Astrocyte of the cerebellum (primary cell): ENCODE results near the gene PRDM16.

Experiments used
- DNase-seq: peaks from one replicate; pipeline ENCODE4 v3.0.0-alpha.2; 2011; ENCODE audit warnings: low read depth
- H3K4me3 ChIP-seq: 2 replicates; pipeline ENCODE4 v1.5.1; 2011; ENCODE audit warnings: mild to moderate bottlenecking, low read depth, low read length, moderate library complexity
- CTCF ChIP-seq: IDR thresholded peaks from 2 replicates; pipeline ENCODE4 v1.5.1; 2012; ENCODE audit warnings: low read length, low read depth, moderate library complexity, mild to moderate bottlenecking; ENCODE audit errors: missing control alignments
- in situ Hi-C: cut with HindIII; loops from 2 replicates; pipeline ENCODE4 v1.10.0; 2017; ENCODE audit warnings: low sequenced_read_pairs

PRDM16 gene

GRCh38 chr1:3459051-3459908 is 390.3 kb downstream of the PRDM16 start:
- H3K4me3 ChIP-seq: no peak overlapping the region
- TF ChIP-seq CTCF: no peak
- DNase-seq: no peak
- in situ Hi-C loops: no loop called here

GRCh38 chr1:3459940-3460671 is 391.1 kb downstream of the PRDM16 start:
- no peak overlapping the region for H3K4me3 ChIP-seq
- in situ Hi-C loops: no loop called here
- TF ChIP-seq CTCF: no peak
- DNase-seq: no peak

- no peak for TF ChIP-seq CTCF
- in situ Hi-C loops: no loop called here
- no peak overlapping the region for H3K4me3 ChIP-seq
- DNase-seq: no peak
Observed at GRCh38 chr1:3460672-3461131, 391.7 kb downstream of the PRDM16 start.

GRCh38 chr1:3461238-3461933 is 392.4 kb downstream of the PRDM16 start:
- in situ Hi-C loops: no loop called here
- no peak overlapping the region for H3K4me3 ChIP-seq
- TF ChIP-seq CTCF: no peak
- no peak for DNase-seq

- H3K4me3 ChIP-seq: no peak overlapping the region
- no peak for DNase-seq
- in situ Hi-C loops: no loop called here
- no peak for TF ChIP-seq CTCF
Observed at GRCh38 chr1:3461934-3462275, 392.9 kb downstream of the PRDM16 start.

GRCh38 chr1:3462356-3463012 is 393.5 kb downstream of the PRDM16 start:
- DNase-seq: no peak
- TF ChIP-seq CTCF: no peak
- H3K4me3 ChIP-seq: no peak overlapping the region
- in situ Hi-C loops: no loop called here
